ENCODE results near the gene RFC5.

The RFC5 gene

DNA sequence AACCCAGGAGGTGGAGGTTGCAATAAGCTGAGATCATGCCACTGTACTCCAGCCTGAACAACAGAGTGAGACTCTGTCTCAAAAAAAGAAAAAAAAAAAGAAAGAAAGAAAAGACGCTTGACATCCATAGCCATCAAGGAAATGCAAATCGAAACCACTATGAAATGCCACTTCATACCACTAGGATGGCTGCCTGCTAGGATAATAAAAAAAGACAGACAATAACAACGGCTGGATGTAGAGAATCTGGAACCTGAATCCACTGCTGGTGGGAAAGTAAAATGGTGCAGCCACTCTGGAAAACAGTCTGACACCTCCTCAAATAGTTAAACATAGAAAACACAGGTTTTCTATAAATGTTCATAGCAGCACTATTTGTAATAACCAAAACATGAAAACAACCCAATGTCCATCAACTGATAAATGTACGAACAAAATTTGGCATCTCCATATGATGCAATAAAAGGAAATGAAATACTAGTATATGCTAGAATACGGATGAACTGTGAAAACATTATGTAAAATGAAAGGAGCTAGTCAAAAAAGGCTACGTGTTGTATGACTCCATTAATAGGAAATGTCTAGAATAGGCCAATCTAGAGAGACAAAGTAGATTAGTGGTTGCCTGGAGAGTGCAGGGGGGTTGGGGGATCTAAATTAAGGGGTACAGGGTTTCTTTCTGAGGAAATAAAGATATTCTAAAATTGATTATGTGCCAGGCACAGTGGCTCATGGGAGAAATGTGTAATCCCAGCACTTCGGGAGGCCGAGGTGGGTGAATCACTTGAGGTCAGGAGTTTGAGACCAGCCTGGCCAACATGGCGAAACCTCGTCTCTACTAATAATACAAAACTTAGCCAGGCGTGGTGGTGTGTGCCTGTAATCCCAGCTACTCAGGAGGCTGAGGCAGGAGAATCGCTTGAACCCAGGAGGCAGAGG lies 34.7 kb downstream of the RFC5 start:
- TF ChIP-seq POLR2AphosphoS5 (IDR thresholded peaks at IDR 0.05; ENCODE audit: low read depth, low read length) (no peak), TAF1 (IDR thresholded peaks at IDR 0.05; ENCODE audit: borderline replicate concordance, insufficient read depth, low read length) (no peak), SIN3A (IDR thresholded peaks at IDR 0.05; ENCODE audit: borderline replicate concordance, insufficient read depth, low read length) (no peak), FOXP2 (optimal IDR thresholded peaks at IDR 0.05; ENCODE audit: borderline replicate concordance, extremely low read depth, extremely low read length, insufficient read depth) (no peak)
- TF ChIP-seq, protein P1, sequence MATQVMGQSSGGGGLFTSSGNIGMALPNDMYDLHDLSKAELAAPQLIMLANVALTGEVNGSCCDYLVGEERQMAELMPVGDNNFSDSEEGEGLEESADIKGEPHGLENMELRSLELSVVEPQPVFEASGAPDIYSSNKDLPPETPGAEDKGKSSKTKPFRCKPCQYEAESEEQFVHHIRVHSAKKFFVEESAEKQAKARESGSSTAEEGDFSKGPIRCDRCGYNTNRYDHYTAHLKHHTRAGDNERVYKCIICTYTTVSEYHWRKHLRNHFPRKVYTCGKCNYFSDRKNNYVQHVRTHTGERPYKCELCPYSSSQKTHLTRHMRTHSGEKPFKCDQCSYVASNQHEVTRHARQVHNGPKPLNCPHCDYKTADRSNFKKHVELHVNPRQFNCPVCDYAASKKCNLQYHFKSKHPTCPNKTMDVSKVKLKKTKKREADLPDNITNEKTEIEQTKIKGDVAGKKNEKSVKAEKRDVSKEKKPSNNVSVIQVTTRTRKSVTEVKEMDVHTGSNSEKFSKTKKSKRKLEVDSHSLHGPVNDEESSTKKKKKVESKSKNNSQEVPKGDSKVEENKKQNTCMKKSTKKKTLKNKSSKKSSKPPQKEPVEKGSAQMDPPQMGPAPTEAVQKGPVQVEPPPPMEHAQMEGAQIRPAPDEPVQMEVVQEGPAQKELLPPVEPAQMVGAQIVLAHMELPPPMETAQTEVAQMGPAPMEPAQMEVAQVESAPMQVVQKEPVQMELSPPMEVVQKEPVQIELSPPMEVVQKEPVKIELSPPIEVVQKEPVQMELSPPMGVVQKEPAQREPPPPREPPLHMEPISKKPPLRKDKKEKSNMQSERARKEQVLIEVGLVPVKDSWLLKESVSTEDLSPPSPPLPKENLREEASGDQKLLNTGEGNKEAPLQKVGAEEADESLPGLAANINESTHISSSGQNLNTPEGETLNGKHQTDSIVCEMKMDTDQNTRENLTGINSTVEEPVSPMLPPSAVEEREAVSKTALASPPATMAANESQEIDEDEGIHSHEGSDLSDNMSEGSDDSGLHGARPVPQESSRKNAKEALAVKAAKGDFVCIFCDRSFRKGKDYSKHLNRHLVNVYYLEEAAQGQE (IDR thresholded peaks at IDR 0.05; ENCODE audit: insufficient read depth in 1 of 2, low read depth in 2 of 2, low read length in 2 of 2) = no peak

DNA sequence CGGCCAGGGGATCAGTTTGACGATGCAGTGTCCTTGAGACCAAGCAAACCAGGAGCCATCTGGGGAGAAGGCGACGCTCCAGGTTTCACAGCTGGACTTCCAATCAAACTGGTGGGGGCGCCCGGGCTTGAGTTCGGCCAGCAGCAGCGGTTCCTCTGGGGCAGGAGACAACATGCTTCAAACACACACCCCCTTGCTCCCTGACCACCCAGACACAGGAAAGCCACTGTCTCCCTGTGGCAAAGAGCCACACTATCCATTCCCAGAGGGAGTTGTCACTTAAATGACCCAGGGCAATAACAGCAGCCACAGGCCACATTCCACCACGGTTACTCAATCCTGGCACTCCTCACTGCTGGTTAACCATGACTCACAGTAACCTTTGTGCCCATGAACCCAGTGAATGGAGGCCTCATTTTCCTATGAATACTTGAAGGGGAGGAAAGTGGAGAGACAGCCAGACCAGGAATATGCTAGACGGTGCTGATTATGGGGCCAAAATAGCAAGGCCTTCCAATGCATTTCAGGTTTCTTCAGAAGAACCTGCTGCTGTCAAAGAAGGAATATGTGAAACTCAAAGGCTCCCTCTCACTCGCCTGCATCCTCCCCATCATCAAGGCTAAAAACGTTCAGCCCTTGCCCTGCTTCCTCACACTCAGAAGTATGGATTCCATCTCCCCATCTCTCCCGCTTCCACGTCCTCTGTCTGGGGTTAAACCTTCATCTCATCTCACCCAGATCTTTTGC lies 36.0 kb downstream of the RFC5 start:
- no peak for TF ChIP-seq POLR2AphosphoS5 (IDR thresholded peaks at IDR 0.05; ENCODE audit: low read depth, low read length)

DNA sequence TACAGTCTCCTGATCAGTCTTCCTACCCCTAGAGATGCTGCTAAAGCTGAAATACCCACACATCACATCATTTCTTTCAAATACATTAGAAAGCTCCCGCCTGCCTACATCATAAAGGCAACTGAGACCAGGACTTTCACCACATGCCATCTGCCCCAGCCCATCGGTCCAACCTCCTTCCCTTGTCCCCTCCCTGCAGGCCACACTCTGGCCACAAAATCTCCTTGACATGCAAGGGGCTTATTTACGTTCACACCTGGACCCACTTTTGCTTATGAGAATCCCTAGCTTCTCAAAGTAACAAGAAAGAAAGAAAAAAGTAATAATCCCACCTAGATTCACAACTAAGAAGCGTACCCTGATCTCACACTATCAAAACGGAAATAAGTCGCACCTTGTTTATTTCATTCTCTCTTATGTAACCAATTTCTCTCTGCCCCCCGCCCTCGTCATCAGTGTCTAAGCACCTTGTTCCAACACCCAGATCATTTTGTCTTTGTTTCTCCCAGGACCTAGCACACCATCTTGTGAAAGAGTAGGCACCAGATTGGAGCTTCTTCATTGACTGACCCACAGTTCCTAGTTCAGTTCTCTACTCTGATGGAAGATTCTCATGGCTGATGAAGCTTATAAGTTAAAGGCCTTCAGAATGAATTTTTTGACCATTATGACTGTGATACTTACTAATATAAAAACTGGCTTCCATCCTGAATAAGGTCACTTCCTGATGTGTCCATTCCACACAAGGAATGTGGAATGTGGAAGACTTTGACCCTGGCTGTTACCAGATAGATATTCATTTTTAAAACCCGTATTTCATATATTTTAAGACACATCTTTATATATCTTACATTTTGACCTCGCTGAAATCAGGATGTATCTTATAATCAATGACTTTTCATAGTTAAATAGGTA lies 36.8 kb downstream of the RFC5 start:
- TF ChIP-seq SIN3A (IDR thresholded peaks at IDR 0.05; ENCODE audit: borderline replicate concordance, insufficient read depth, low read length) = no peak
- TF ChIP-seq POLR2AphosphoS5 (IDR thresholded peaks at IDR 0.05; ENCODE audit: low read depth, low read length) = no peak
- TF ChIP-seq FOXP2 (optimal IDR thresholded peaks at IDR 0.05; ENCODE audit: borderline replicate concordance, extremely low read depth, extremely low read length, insufficient read depth) = no peak

DNA sequence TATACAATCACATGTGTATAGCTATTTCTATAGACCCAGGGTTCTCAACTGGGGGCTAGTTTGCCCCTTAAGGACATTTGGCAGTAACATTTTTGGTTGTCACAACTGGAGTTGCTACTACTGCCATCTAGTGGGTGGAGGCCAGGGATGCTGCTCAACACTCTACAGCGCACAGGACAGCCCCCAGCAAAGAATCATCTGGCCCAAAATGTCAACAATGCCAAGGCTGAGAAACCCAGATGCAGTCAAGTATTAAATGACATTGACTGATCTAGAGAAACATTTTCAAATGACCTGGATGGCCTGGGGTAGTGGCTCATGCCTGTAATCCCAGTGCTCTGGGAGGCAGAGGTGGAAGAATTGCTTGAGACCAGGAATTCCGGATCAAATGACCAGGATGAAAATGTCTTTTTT lies 38.6 kb downstream of the RFC5 start:
- TF ChIP-seq TAF1 (IDR thresholded peaks at IDR 0.05; ENCODE audit: borderline replicate concordance, insufficient read depth, low read length) = no peak
- TF ChIP-seq, protein P1 (IDR thresholded peaks at IDR 0.05; ENCODE audit: insufficient read depth in 1 of 2, low read depth in 2 of 2, low read length in 2 of 2) = no peak
- no peak for TF ChIP-seq SIN3A (IDR thresholded peaks at IDR 0.05; ENCODE audit: borderline replicate concordance, insufficient read depth, low read length)

DNA sequence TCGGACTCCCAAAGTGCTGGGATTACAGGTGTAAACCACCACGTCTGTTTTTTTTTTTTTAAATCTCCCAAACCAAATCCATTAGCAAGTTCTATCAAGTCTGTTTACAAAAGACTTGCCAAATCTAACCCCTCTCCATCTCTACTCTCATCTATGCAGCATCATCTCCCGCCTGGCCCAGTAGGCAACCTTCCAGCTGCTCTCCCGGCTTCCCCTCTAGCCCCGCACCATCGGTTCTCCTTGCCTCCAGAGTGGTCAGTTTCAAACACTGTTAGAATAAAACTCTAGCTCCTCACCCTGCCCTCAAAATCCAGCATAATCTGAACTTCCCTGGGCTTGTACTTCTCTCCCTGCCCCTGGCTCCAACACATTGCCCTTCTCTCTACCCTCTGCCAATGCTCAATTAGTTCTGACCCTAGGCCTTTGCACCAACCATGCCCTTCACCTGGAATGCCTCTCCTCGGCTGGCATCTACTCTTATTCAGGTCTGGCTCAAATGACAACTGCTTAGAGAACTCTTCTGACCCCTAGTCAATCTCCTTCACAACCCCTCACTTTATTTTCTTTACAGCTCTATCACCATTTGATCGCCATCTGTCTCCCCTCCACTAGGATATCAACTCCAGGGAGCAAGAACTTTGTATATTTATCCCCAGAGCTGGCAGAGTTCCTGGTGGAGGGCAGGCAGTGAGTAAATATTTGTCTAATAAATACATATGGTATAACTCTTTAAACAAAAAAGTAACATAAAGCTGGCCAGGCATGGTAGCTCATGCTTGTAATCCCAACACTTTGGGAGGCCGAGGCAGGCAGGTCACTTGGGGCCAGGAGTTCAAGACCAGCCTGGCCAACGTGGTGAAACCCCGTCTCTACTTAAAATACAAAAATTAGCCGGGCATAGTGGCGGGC lies 39.6 kb downstream of the RFC5 start:
- TF ChIP-seq TAF1 (IDR thresholded peaks at IDR 0.05; ENCODE audit: borderline replicate concordance, insufficient read depth, low read length) (no peak), POLR2AphosphoS5 (IDR thresholded peaks at IDR 0.05; ENCODE audit: low read depth, low read length) (no peak), SIN3A (IDR thresholded peaks at IDR 0.05; ENCODE audit: borderline replicate concordance, insufficient read depth, low read length) (no peak), FOXP2 (optimal IDR thresholded peaks at IDR 0.05; ENCODE audit: borderline replicate concordance, extremely low read depth, extremely low read length, insufficient read depth) (no peak)
- TF ChIP-seq, protein P1 (IDR thresholded peaks at IDR 0.05; ENCODE audit: insufficient read depth in 1 of 2, low read depth in 2 of 2, low read length in 2 of 2) = no peak
